Fibroblast of gingiva (primary cell): ENCODE data around the gene SLC40A1.

Experiments
- DNase-seq: peaks from one replicate; pipeline ENCODE4 v3.0.0-alpha.2; 2011; ENCODE audit warnings: low read depth

The SLC40A1 gene

DNA sequence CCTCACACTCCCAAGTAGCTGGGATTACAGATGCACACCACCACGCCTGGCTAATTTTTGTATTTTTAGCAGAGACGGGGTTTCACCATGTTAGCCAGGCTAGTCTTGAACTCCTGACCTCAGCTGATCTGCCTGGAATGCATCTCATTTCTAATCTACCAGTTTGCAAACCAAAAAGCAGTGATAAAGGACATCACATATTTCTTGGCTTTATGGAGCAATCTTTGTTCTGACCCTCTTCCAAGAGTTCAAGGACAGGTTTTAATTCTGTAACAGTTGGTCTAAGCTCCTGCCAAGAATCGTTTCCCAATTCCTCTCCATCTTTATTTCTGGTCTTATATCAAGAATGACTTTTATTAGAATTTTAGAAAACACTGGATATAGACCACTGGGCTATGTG lies 67.7 kb downstream of the SLC40A1 start:
- peak; percentile 47 for DNase-seq

DNA sequence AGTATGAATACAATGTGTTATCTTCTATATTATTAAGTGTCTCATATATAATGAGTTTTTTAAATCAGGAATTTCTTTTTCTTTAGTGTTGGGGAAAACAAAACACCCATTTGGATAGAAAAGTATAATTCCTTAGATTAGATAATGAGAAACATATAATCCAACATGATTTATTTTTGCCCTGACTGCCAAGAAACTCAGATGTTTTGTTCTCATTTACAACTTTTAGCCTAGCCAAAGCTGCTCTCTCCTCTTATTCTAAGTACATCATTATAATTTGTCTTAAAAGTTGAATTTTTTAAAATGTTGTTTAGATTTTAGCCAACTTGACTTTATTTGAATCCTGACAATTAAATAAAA lies 68.6 kb downstream of the SLC40A1 start:
- no peak for DNase-seq

DNA sequence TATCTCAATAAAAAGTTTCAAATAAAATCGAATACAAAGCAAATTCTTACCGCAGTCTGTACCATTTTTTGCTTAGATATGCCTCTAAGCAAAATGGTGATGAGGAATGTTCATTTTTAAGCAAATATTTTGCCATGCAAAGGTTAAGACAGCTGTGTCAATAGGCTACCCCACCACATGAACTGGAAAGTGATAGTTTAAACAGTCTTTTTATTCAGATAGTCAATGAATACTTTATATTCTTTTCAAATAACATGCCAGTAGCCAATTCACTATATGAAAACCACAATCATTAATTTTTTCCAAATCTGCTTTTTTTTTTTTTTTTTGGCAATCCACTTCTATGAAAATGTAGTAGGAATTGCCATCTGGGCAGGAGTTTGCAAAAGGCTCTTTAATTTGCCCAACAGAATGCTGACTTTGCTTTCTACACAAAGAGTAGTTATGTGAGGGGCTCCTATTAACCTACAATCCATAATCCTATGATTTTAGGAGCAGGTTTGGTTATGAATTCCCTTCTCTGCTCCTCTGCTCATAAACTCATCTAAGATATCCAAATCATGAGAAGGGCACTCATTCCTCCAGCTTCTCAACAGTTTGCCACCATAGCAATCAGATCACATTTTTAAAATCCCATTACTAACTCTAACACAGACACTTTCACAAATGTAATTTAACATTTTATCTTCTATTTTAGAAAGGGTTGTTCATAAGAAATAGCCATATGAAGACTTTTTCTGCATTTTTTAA lies 69.2 kb downstream of the SLC40A1 start:
- no peak for DNase-seq
